H1 (cell line): Measurements from ENCODE around the gene SOCS6. TPM values are rescaled to one million over a fixed set of nuclear protein-coding genes. Genes with fewer than 3 reads are reported as not detected.

Experiments used
- CEBPB ChIP-seq: IDR thresholded peaks from 2 replicates; pipeline ENCODE4 v1.6.1; 2012; ENCODE audit warnings: low read depth, low read length
- CHD2 ChIP-seq: IDR thresholded peaks from 2 replicates; pipeline ENCODE4 v1.6.1; 2012; ENCODE audit warnings: low read length, improper control_type of control experiment
- CTBP2 ChIP-seq: IDR thresholded peaks from 2 replicates; pipeline ENCODE4 v1.7.0; 2011; ENCODE audit warnings: borderline replicate concordance, mild to moderate bottlenecking, moderate library complexity, mixed read lengths, low read length; ENCODE audit not compliant: insufficient read depth, insufficient read length
- PHF8 ChIP-seq: fragments of 200-600 bp; sonication (generic); conservative IDR thresholded peaks from 2 replicates; pipeline ENCODE4 v1.7.1; 2012; ENCODE audit warnings: low read depth, mild to moderate bottlenecking, inconsistent platforms, low read length, moderate library complexity
- SUZ12 ChIP-seq: fragments of 200-600 bp; sonication (generic); IDR thresholded peaks from 2 replicates; pipeline ENCODE4 v1.6.1; 2012; ENCODE audit warnings: mild to moderate bottlenecking, inconsistent platforms, low read length, moderate library complexity, mixed read lengths
- polyA plus RNA-seq, 7 experiments: library from polyadenylated mRNA; depleted of rRNA in 3 of 7; stranded (reverse) in 5 of 7; unstranded in 2 of 7; fragments of >200 nt in 5 of 7; fragments of 200-250 nt in 2 of 7; gene quantifications; 1 replicate in 5 of 7; 2 replicates in 1 of 7; 4 replicates in 1 of 7; pipeline versions ENCODE4 v1.2.1 to v1.2.3, GENCODE V29; 2011 to 2013; ENCODE audit warnings: missing spikeins in 2 of 7, mixed read lengths in 2 of 7
- total RNA-seq: library from RNA; stranded (reverse); fragmentation: NEBNext Ultra II Directional; extraction: Animal tissue kit (Norgen Biotek cat#: 25700); gene quantifications from 2 replicates; pipeline ENCODE4 v1.2.1, GENCODE V29; 2021
- TF ChIP-seq, protein P1 (sequence below): fragments of 300-600 bp; sonication (generic); IDR thresholded peaks from 2 replicates; pipeline ENCODE4 v1.7.1; 2012; ENCODE audit warnings: low read length, moderate library complexity, mild to moderate bottlenecking, inconsistent platforms; ENCODE audit not compliant: insufficient replicate concordance
- TF ChIP-seq, protein P2 (sequence below): IDR thresholded peaks from 2 replicates; pipeline ENCODE4 v1.6.1; 2011; ENCODE audit warnings: low read length, improper control_type of control experiment

The SOCS6 gene
- total and polyA plus RNA-seq, 2 of the 8 experiments (the other 6 are each of a cell fraction or from before 2014, with no cell fraction given), result 9.1 to 22.9 TPM

DNA sequence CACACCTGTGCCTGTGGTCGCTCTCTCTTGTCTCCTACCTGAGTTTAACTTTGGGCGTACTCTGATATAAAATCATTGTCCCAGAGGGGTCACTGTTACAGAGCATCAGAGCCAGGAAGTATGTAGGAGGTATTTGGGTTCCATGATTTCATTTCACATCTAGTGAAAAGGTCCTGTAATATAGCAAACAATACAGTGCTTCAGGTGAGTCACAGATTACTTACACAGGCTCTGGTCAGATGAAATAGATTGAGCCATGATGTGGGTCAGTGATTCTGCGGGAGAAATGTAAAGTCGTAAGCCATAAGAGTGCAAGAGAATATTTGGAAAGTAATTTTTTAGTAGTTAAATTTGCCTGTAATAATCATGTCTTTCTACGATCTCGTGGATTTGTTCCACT is 70.2 kb downstream of the SOCS6 start (continued):
- TF ChIP-seq CTBP2, result no peak
- TF ChIP-seq PHF8, result no peak
- no peak for TF ChIP-seq CEBPB
- TF ChIP-seq, protein P1, sequence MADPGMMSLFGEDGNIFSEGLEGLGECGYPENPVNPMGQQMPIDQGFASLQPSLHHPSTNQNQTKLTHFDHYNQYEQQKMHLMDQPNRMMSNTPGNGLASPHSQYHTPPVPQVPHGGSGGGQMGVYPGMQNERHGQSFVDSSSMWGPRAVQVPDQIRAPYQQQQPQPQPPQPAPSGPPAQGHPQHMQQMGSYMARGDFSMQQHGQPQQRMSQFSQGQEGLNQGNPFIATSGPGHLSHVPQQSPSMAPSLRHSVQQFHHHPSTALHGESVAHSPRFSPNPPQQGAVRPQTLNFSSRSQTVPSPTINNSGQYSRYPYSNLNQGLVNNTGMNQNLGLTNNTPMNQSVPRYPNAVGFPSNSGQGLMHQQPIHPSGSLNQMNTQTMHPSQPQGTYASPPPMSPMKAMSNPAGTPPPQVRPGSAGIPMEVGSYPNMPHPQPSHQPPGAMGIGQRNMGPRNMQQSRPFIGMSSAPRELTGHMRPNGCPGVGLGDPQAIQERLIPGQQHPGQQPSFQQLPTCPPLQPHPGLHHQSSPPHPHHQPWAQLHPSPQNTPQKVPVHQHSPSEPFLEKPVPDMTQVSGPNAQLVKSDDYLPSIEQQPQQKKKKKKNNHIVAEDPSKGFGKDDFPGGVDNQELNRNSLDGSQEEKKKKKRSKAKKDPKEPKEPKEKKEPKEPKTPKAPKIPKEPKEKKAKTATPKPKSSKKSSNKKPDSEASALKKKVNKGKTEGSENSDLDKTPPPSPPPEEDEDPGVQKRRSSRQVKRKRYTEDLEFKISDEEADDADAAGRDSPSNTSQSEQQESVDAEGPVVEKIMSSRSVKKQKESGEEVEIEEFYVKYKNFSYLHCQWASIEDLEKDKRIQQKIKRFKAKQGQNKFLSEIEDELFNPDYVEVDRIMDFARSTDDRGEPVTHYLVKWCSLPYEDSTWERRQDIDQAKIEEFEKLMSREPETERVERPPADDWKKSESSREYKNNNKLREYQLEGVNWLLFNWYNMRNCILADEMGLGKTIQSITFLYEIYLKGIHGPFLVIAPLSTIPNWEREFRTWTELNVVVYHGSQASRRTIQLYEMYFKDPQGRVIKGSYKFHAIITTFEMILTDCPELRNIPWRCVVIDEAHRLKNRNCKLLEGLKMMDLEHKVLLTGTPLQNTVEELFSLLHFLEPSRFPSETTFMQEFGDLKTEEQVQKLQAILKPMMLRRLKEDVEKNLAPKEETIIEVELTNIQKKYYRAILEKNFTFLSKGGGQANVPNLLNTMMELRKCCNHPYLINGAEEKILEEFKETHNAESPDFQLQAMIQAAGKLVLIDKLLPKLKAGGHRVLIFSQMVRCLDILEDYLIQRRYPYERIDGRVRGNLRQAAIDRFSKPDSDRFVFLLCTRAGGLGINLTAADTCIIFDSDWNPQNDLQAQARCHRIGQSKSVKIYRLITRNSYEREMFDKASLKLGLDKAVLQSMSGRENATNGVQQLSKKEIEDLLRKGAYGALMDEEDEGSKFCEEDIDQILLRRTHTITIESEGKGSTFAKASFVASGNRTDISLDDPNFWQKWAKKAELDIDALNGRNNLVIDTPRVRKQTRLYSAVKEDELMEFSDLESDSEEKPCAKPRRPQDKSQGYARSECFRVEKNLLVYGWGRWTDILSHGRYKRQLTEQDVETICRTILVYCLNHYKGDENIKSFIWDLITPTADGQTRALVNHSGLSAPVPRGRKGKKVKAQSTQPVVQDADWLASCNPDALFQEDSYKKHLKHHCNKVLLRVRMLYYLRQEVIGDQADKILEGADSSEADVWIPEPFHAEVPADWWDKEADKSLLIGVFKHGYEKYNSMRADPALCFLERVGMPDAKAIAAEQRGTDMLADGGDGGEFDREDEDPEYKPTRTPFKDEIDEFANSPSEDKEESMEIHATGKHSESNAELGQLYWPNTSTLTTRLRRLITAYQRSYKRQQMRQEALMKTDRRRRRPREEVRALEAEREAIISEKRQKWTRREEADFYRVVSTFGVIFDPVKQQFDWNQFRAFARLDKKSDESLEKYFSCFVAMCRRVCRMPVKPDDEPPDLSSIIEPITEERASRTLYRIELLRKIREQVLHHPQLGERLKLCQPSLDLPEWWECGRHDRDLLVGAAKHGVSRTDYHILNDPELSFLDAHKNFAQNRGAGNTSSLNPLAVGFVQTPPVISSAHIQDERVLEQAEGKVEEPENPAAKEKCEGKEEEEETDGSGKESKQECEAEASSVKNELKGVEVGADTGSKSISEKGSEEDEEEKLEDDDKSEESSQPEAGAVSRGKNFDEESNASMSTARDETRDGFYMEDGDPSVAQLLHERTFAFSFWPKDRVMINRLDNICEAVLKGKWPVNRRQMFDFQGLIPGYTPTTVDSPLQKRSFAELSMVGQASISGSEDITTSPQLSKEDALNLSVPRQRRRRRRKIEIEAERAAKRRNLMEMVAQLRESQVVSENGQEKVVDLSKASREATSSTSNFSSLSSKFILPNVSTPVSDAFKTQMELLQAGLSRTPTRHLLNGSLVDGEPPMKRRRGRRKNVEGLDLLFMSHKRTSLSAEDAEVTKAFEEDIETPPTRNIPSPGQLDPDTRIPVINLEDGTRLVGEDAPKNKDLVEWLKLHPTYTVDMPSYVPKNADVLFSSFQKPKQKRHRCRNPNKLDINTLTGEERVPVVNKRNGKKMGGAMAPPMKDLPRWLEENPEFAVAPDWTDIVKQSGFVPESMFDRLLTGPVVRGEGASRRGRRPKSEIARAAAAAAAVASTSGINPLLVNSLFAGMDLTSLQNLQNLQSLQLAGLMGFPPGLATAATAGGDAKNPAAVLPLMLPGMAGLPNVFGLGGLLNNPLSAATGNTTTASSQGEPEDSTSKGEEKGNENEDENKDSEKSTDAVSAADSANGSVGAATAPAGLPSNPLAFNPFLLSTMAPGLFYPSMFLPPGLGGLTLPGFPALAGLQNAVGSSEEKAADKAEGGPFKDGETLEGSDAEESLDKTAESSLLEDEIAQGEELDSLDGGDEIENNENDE, result no peak
- TF ChIP-seq, protein P2, sequence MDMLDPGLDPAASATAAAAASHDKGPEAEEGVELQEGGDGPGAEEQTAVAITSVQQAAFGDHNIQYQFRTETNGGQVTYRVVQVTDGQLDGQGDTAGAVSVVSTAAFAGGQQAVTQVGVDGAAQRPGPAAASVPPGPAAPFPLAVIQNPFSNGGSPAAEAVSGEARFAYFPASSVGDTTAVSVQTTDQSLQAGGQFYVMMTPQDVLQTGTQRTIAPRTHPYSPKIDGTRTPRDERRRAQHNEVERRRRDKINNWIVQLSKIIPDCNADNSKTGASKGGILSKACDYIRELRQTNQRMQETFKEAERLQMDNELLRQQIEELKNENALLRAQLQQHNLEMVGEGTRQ, result no peak
- TF ChIP-seq SUZ12, result no peak
- TF ChIP-seq CHD2, result no peak
- TF ChIP-seq, all 59 proteins: peak for 0
